Common myeloid progenitor, CD34-positive (primary cell): ENCODE data around the gene FAM228A.

Source experiments
- CTCF ChIA-PET: fragments of 350-600 bp; sonication (Branson Sonifier 250); formaldehyde crosslinking; loops from one replicate; lab custom pipeline; 2021; ENCODE audit warnings: antibody characterized with exemption; lab: Charles Lee
- POLR2A ChIA-PET: fragments of 350-600 bp; sonication (Branson Sonifier 250); formaldehyde crosslinking; loops from one replicate; lab custom pipeline; 2021; ENCODE audit warnings: antibody characterized with exemption; lab: Charles Lee
- DNase-seq, 3 donors: peaks; one replicate each; pipeline versions ENCODE4 v3.0.0 to v3.0.0-alpha.2; 2013
- H3K27ac ChIP-seq, 2 experiments: 1 replicate in 1 of 2; 2 replicates in 1 of 2; pipeline ENCODE4 v1.7.0; 2013; ENCODE audit warnings: inconsistent platforms in 2 of 2, low read length in 2 of 2, mild to moderate bottlenecking in 2 of 2, low read depth in 1 of 2, moderate library complexity in 1 of 2; ENCODE audit not compliant: severe bottlenecking in 2 of 2, insufficient read depth in 1 of 2, poor library complexity in 1 of 2
- H3K27me3 ChIP-seq, 5 experiments: replicated peaks in 2 of 5; 1 replicate in 3 of 5; 2 replicates in 2 of 5; pipeline versions ENCODE4 v1.6.1 to v1.7.0; 2013; ENCODE audit warnings: low read length in 4 of 5, mild to moderate bottlenecking in 2 of 5, moderate library complexity in 2 of 5, inconsistent platforms in 1 of 5; ENCODE audit not compliant: insufficient read depth in 5 of 5, control insufficient read depth in 4 of 5
- H3K36me3 ChIP-seq, 4 experiments: 1 replicate in 2 of 4; 2 replicates in 2 of 4; pipeline versions ENCODE4 v1.6.1 to v1.7.0; 2013; ENCODE audit warnings: low read length in 3 of 4, control low read depth in 1 of 4, mild to moderate bottlenecking in 1 of 4; ENCODE audit not compliant: control insufficient read depth in 4 of 4, insufficient read depth in 4 of 4
- H3K4me1 ChIP-seq, 4 experiments: 1 replicate in 3 of 4; 2 replicates in 1 of 4; pipeline versions ENCODE4 v1.6.1 to v1.7.1; 2013; ENCODE audit warnings: low read length in 3 of 4, mild to moderate bottlenecking in 3 of 4, control low read depth in 1 of 4, inconsistent platforms in 1 of 4, moderate library complexity in 1 of 4; ENCODE audit not compliant: control insufficient read depth in 4 of 4, insufficient read depth in 4 of 4; ENCODE audit errors: control extremely low read depth in 1 of 4
- H3K4me3 ChIP-seq, 7 experiments: 1 replicate in 4 of 7; 2 replicates in 3 of 7; pipeline versions ENCODE4 v1.5.1 to v1.7.0; 2013; ENCODE audit warnings: mild to moderate bottlenecking in 7 of 7, low read length in 6 of 7, moderate library complexity in 6 of 7, inconsistent platforms in 2 of 7, low read depth in 2 of 7, control low read depth in 1 of 7; ENCODE audit not compliant: insufficient read depth in 4 of 7, control insufficient read depth in 1 of 7; ENCODE audit errors: extremely low read depth in 1 of 7
- H3K9me3 ChIP-seq, 5 experiments: 1 replicate in 4 of 5; 2 replicates in 1 of 5; pipeline versions ENCODE4 v1.6.1 to v1.7.1; 2013; ENCODE audit warnings: low read length in 4 of 5, mild to moderate bottlenecking in 2 of 5, inconsistent platforms in 1 of 5, low read depth in 1 of 5, moderate library complexity in 1 of 5; ENCODE audit not compliant: control insufficient read depth in 4 of 5, insufficient read depth in 2 of 5; ENCODE audit errors: control extremely low read depth in 1 of 5
- WGBS: methylation state at CpG from one replicate; pipeline ENCODE4 v1.1.5; 2013; ENCODE audit not compliant: insufficient coverage; 5-methylcytosine and 5-hydroxymethylcytosine counted together

FAM228A gene

DNA sequence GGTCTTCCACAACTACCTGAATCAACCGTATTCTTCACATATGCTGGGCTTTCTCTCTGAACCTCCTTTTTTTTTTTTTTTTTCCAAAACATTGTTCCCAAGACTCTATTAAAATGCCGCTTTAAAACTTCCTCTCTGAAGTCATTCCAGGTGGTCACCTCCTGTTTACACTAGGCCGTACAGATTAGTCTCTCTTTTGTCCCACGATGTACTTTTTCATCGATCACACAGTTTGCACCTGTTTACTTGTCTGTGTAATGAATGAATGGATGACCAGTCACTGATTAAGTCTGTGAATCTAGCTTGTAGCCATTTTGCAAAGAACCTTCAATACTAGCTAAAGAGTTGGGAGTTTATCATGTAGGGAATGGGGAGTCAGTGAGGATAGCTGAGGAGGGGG, 16.7 kb upstream of the FAM228A start:
- Histone ChIP-seq H3K4me1 (no peaks in the 10 kb centered on the region), H3K27me3 (no peaks in the 10 kb centered on the region), H3K9me3 (peaks cover 0 to 6% (median 4%) of the 10 kb centered on the region in 5 experiments), H3K36me3 (peaks cover 0 to 23% (median 14%) of the 10 kb centered on the region in 4 experiments), H3K27ac (no peak overlapping the region), H3K4me3 (no peak overlapping the region)
- no peak for DNase-seq
- ChIA-PET CTCF (interaction anchor here (1.0 to 1.6 kb wide), 2 partner anchors 10 to 19 kb away, joined by 4 read pairs; no protein-coding TSS in a partner anchor), POLR2A (no interaction called here)
- no CpG with 5 or more reads among the region's 5 CpGs for WGBS

DNA sequence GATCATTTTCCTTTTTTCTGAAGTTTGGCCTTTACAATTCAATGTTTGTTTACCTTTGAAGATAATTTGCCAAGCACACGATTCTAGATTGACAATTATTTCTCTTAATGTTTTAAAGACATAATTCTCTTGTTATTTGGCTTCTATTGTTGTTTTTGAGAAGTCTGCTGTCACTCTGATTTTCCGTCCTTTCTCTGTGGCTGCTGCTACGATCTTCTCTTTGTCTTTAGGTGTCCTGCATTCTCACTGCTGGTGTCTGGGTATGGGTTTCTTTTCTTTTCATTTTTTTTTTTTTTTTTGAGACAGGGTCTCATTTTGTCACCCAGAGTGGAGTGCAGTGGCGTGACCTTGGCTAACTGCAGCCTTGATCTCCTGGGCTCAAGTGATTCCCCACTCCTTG, 15.1 kb upstream of the FAM228A start:
- DNase-seq: peak in 1 of 3 donors; percentile 23
- H3K27ac ChIP-seq: no peak overlapping the region
- H3K4me1 ChIP-seq: no peaks in the 10 kb centered on the region
- peaks cover 0 to 23% (median 13%) of the 10 kb centered on the region in 4 experiments for H3K36me3 ChIP-seq
- 90% methylated on average over 2 of the region's 4 CpGs for WGBS
- no peak overlapping the region for H3K4me3 ChIP-seq
- POLR2A ChIA-PET: no interaction called here
- CTCF ChIA-PET: no interaction called here
- H3K27me3 ChIP-seq: no peaks in the 10 kb centered on the region
- H3K9me3 ChIP-seq: peaks cover 0 to 6% (median 4%) of the 10 kb centered on the region in 5 experiments

GRCh38 chr2:24160761-24161160, 14.1 kb upstream of the FAM228A start:
- ChIA-PET POLR2A (no interaction called here), CTCF (interaction anchor here (0.9 to 4.4 kb wide), 4 partner anchors 10 to 333 kb away, joined by 3 to 25 read pairs (median 6); partner anchors contain the start of gene TP53I3)
- Histone ChIP-seq H3K27me3 (no peaks in the 10 kb centered on the region), H3K36me3 (peaks cover 0 to 23% (median 13%) of the 10 kb centered on the region in 4 experiments), H3K27ac (no peak overlapping the region), H3K4me3 (no peak overlapping the region), H3K4me1 (no peaks in the 10 kb centered on the region), H3K9me3 (peaks cover 0 to 6% (median 4%) of the 10 kb centered on the region in 5 experiments)
- DNase-seq: no peak

DNA sequence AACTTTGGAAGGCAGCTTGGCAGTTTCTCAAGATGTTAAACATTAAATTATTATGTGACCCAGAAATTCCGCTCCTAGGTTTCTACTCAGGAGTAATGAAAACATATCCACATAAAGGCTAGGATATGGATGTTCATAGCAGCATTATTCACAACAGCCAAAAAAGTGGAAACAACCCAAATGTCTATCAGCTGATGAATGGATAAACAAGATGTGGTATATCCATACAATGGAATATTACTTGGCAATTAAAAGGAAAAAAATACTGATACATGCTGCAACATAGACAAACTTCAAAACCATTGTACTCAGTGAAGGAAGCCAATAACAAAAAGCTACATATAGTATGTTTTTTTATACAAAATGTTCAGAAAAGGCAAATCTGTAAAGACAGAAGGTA, 12.4 kb upstream of the FAM228A start:
- peaks cover 0 to 6% (median 4%) of the 10 kb centered on the region in 5 experiments for H3K9me3 ChIP-seq
- H3K27ac ChIP-seq: no peak overlapping the region
- no CpG with 5 or more reads among the region's 1 CpG for WGBS
- no peak for DNase-seq
- CTCF ChIA-PET: interaction anchor here (0.9 to 4.4 kb wide), 4 partner anchors 8 to 78 kb away, joined by 3 to 25 read pairs (median 7); partner anchors contain the start of gene TP53I3
- H3K27me3 ChIP-seq: no peaks in the 10 kb centered on the region
- no peak overlapping the region for H3K4me3 ChIP-seq
- H3K4me1 ChIP-seq: no peaks in the 10 kb centered on the region
- H3K36me3 ChIP-seq: peaks cover 0 to 23% (median 13%) of the 10 kb centered on the region in 4 experiments
- POLR2A ChIA-PET: interaction anchor here (0.6 kb wide), 1 partner anchor 152 kb away, joined by 3 read pairs; no protein-coding TSS in a partner anchor

GRCh38 chr2:24163186-24163585, 11.7 kb upstream of the FAM228A start:
- ChIA-PET POLR2A (no interaction called here), CTCF (interaction anchor here (0.9 to 4.4 kb wide), 6 partner anchors 8 to 79 kb away, joined by 3 to 25 read pairs (median 4); partner anchors contain the start of gene TP53I3)
- peaks cover 0 to 23% (median 13%) of the 10 kb centered on the region in 4 experiments for H3K36me3 ChIP-seq
- peaks cover 0 to 6% (median 4%) of the 10 kb centered on the region in 5 experiments for H3K9me3 ChIP-seq
- H3K27ac ChIP-seq: no peak overlapping the region
- no peak for DNase-seq
- 61% methylated on average over 2 of the region's 3 CpGs for WGBS
- H3K27me3 ChIP-seq: no peaks in the 10 kb centered on the region
- H3K4me1 ChIP-seq: no peaks in the 10 kb centered on the region
- no peak overlapping the region for H3K4me3 ChIP-seq

DNA sequence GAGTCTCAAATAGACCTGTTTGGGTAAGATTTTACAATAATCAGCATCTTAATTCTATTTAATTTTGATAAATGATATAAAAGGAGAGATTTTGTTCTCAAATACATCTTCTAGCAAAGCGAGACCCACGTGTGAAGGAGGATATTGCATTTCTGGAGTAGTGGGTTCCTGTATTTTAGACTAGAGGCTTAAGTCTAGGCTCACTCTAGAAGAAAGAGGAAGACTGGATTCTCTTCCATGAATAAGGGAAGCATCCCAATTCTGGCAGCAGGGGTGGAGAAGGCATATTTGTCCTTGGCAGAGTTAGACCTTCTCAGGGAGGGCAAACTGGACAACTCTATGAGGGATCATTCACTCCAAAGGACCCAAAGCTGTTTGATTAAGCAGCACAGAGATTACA, 11.3 kb upstream of the FAM228A start:
- H3K4me3 ChIP-seq: no peak overlapping the region
- H3K4me1 ChIP-seq: no peaks in the 10 kb centered on the region
- DNase-seq: no peak
- CTCF ChIA-PET: interaction anchor here (0.5 to 4.4 kb wide), 6 partner anchors 7 to 79 kb away, joined by 3 to 25 read pairs (median 3); partner anchors contain the start of gene TP53I3
- H3K9me3 ChIP-seq: peaks cover 0 to 6% (median 4%) of the 10 kb centered on the region in 5 experiments
- POLR2A ChIA-PET: no interaction called here
- WGBS: 71% methylated on average over 2 of the region's 2 CpGs
- H3K27ac ChIP-seq: no peak overlapping the region
- H3K36me3 ChIP-seq: peaks cover 0 to 21% (median 12%) of the 10 kb centered on the region in 4 experiments
- H3K27me3 ChIP-seq: no peaks in the 10 kb centered on the region

GRCh38 chr2:24164416-24164973, 10.4 kb upstream of the FAM228A start:
- POLR2A ChIA-PET: no interaction called here
- H3K36me3 ChIP-seq: peaks cover 0 to 13% (median 7%) of the 10 kb centered on the region in 4 experiments
- peaks cover 0 to 6% (median 4%) of the 10 kb centered on the region in 5 experiments for H3K9me3 ChIP-seq
- CTCF ChIA-PET: interaction anchor here (0.5 to 4.4 kb wide), 5 partner anchors 9 to 80 kb away, joined by 3 to 25 read pairs (median 3); partner anchors contain the start of gene TP53I3
- no peak overlapping the region for H3K4me3 ChIP-seq
- no peaks in the 10 kb centered on the region for H3K4me1 ChIP-seq
- H3K27me3 ChIP-seq: no peaks in the 10 kb centered on the region
- DNase-seq: peak; percentile 55 to 76 (median 67)
- H3K27ac ChIP-seq: no peak overlapping the region
- WGBS: 60% methylated on average over 7 of the region's 8 CpGs
